ENCODE data around the gene RMP24.

Gene RMP24

GRCh38 chr18:36025025-36025424 lies 52.5 kb downstream of the RMP24 start:
- no peak overlapping the region for H3K27ac ChIP-seq (ENCODE audit: extremely low read length, insufficient read depth, low read length)
- no TSS peak for BruUV-seq (replicated peaks)
- intact Hi-C loops (cut with micrococcal nuclease; ENCODE audit: unreplicated experiment) (no loop called here), in situ Hi-C loops (cut with HindIII; ENCODE audit: extremely low pct_ligation_motif_present, low pct_unique_long_range_greater_than_20kb) (loop anchor here (10.0 kb wide), 1 partner anchor 260 kb away; no protein-coding TSS in a partner anchor)
- WGBS (ENCODE audit: low lambda C conversion rate) = 94% methylated on average over 1 of the region's 1 CpG
- no peak for TF ChIP-seq ZBTB38 (CRISPR knock-in tag; IDR thresholded peaks at IDR 0.05)
- no peak for TF ChIP-seq HNRNPH1 (optimal IDR thresholded peaks at IDR 0.05; ENCODE audit: low read depth, low read length)
- TF ChIP-seq ZNF747 (CRISPR knock-in tag; IDR thresholded peaks at IDR 0.05; ENCODE audit: borderline replicate concordance) = no peak
- TF ChIP-seq MAFF (IDR thresholded peaks at IDR 0.05; ENCODE audit: low read depth, low read length) = no peak
- TF ChIP-seq SYNCRIP (IDR thresholded peaks at IDR 0.05; ENCODE audit: insufficient read depth, low read depth, low read length) = no peak
- TF ChIP-seq SNAPC5 (CRISPR knock-in tag; IDR thresholded peaks at IDR 0.05; ENCODE audit: borderline replicate concordance) = no peak
- no peak for TF ChIP-seq PAWR (CRISPR knock-in tag; IDR thresholded peaks at IDR 0.05; ENCODE audit: borderline replicate concordance)
- TF ChIP-seq NFATC3 (CRISPR knock-in tag; IDR thresholded peaks at IDR 0.05) = no peak
- no peak for TF ChIP-seq ZNF12 (CRISPR knock-in tag; IDR thresholded peaks at IDR 0.05)
- no peak for TF ChIP-seq ZNF720 (CRISPR knock-in tag; IDR thresholded peaks at IDR 0.05)
- TF ChIP-seq STAG1 (CRISPR knock-in tag; IDR thresholded peaks at IDR 0.05) = no peak
- TF ChIP-seq ARID3A (IDR thresholded peaks at IDR 0.05; ENCODE audit: low read depth, low read length) = no peak
- TF ChIP-seq PRMT3 (CRISPR knock-in tag; IDR thresholded peaks at IDR 0.05; ENCODE audit: borderline replicate concordance, low read depth) = no peak
- no peak for TF ChIP-seq ZFP36 (IDR thresholded peaks at IDR 0.05; ENCODE audit: borderline replicate concordance, low read depth, low read length, partially characterized antibody)
- no peak for TF ChIP-seq ZBTB10 (CRISPR knock-in tag; IDR thresholded peaks at IDR 0.05; ENCODE audit: borderline replicate concordance)
- no peak for TF ChIP-seq ZNF572 (CRISPR knock-in tag; IDR thresholded peaks at IDR 0.05)
- TF ChIP-seq POLR2AphosphoS5 (IDR thresholded peaks at IDR 0.05; ENCODE audit: low read depth, low read length) = no peak
- H3K4me3 ChIP-seq (replicated peaks in 1 of 3; ENCODE audit: insufficient read depth in 1 of 3, low read depth in 2 of 3, low read length in 3 of 3) = no peak overlapping the region
- peaks cover 14% of the 10 kb centered on the region for H3K4me1 ChIP-seq (ENCODE audit: insufficient read depth, low read length)
- no peaks in the 10 kb centered on the region for H3K27me3 ChIP-seq (ENCODE audit: control insufficient read depth in 1 of 2, insufficient read depth in 2 of 2, low read length in 2 of 2)
- DNase-seq (ENCODE audit: low spot score) (no peak), ATAC-seq (no peak), FAIRE-seq (no peak)
- H2AFZ ChIP-seq (ENCODE audit: low read length) = no peak overlapping the region
- no peaks in the 10 kb centered on the region for H4K20me1 ChIP-seq (ENCODE audit: insufficient read depth, low read length)
- peaks cover 5 to 48% of the 10 kb centered on the region in 2 experiments; a peak in 4 of 5 replicates for H3K36me3 ChIP-seq (replicated peaks in 1 of 2; ENCODE audit: control insufficient read depth in 1 of 2, insufficient read depth in 2 of 2, low read length in 2 of 2)
- H3K4me2 ChIP-seq (ENCODE audit: low read depth, low read length) = no peak overlapping the region
- CTCF ChIA-PET (ENCODE audit: low intra/inter-chr PET ratio, low total read pairs) = no interaction called here
- H3K9me3 ChIP-seq (ENCODE audit: low read length) = no peaks in the 10 kb centered on the region
- no peak overlapping the region for H3K9ac ChIP-seq (ENCODE audit: insufficient read depth, low read depth, low read length)
- H3K79me2 ChIP-seq (ENCODE audit: insufficient read depth, low read length) = no peaks in the 10 kb centered on the region
- POLR2A ChIA-PET = no interaction called here
